Transverse colon (tissue), 4 donors: Measurements from ENCODE around the gene NOTO.

Source experiments
- POLR2AphosphoS5 ChIP-seq, 3 donors: sonication (generic); formaldehyde crosslinking; IDR thresholded peaks; one replicate each; pipeline ENCODE4 v1.6.1; 2016; ENCODE audit warnings: antibody characterized with exemption in 3 of 3
- TF ChIP-seq, protein P1 (sequence below), 5 experiments: fragments of 200-600 bp in 3 of 5; fragments of 450-650 bp in 2 of 5; sonication (generic) in 3 of 5; IDR thresholded peaks; 1 replicate in 2 of 5; 2 replicates in 3 of 5; pipeline ENCODE4 v1.5.1; 2016 to 2017; ENCODE audit warnings: antibody characterized with exemption in 5 of 5, inconsistent platforms in 3 of 5, mild to moderate bottlenecking in 2 of 5, moderate library complexity in 1 of 5

DNA sequence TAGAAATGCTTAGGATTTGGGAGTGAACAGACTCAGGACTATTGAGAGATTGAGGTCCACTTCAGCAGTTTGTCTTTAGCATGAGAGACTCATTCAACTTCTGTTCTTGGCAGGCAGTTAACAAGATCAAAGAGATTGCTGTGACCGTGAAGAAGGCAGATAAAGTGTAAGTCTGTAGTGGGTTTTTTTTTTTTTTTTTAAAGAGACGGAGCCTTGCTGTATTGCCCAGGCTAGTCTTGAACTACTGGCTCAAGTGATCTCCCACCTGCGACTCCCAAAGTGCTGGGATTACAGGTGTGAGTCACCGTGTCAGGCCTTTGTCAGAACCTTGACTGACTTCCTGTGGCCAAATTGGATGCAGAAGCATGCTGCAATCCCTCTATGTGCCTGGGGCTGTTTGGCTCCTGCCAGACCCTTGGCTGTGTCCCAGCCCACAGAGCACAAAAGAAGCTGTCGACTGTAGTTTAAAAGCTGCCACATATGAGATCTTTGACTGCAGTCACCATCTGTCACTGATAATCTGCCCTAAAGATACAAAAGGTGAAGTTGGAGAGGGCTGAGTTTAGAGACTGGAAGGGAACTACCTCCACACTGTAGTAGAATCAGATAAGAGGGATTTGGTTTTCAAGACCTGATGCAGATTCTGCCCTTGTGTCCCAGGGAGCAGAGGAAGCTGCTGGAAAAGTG is 41.7 kb downstream of the NOTO start:
- TF ChIP-seq, protein P1, sequence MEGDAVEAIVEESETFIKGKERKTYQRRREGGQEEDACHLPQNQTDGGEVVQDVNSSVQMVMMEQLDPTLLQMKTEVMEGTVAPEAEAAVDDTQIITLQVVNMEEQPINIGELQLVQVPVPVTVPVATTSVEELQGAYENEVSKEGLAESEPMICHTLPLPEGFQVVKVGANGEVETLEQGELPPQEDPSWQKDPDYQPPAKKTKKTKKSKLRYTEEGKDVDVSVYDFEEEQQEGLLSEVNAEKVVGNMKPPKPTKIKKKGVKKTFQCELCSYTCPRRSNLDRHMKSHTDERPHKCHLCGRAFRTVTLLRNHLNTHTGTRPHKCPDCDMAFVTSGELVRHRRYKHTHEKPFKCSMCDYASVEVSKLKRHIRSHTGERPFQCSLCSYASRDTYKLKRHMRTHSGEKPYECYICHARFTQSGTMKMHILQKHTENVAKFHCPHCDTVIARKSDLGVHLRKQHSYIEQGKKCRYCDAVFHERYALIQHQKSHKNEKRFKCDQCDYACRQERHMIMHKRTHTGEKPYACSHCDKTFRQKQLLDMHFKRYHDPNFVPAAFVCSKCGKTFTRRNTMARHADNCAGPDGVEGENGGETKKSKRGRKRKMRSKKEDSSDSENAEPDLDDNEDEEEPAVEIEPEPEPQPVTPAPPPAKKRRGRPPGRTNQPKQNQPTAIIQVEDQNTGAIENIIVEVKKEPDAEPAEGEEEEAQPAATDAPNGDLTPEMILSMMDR (IDR thresholded peaks at IDR 0.05) = no peak
- TF ChIP-seq POLR2AphosphoS5 (IDR thresholded peaks at IDR 0.05) = no peak
